SU-DHL-6 (cell line): Measurements from ENCODE around the gene EVA1C.

ENCODE experiments used
- H2AFZ ChIP-seq: fragments of 200-600 bp; sonication (generic); 2 replicates; pipeline ENCODE4 v1.6.1; 2014; ENCODE audit warnings: low read depth, mild to moderate bottlenecking, moderate library complexity, mixed read lengths, antibody characterized with exemption, low read length; ENCODE audit not compliant: severe bottlenecking
- H3F3A ChIP-seq: fragments of 200-600 bp; shearing (Covaris generic); 2 replicates; pipeline ENCODE4 v1.6.0; 2016; ENCODE audit warnings: antibody characterized with exemption, mild to moderate bottlenecking; ENCODE audit not compliant: insufficient read depth
- H3K27ac ChIP-seq: fragments of 200-600 bp; sonication (generic); 2 replicates; pipeline ENCODE4 v1.5.1; 2016; ENCODE audit warnings: low read depth, mild to moderate bottlenecking, low read length, moderate library complexity, mixed read lengths
- H3K27me3 ChIP-seq: fragments of 200-600 bp; sonication (generic), shearing (Covaris generic); 2 replicates; pipeline ENCODE4 v1.6.0; 2014; ENCODE audit warnings: mild to moderate bottlenecking, low read length
- H3K36me3 ChIP-seq: fragments of 200-600 bp; sonication (generic); 2 replicates; pipeline ENCODE4 v1.6.1; 2014; ENCODE audit warnings: mild to moderate bottlenecking, low read length, mixed read lengths
- H3K4me2 ChIP-seq: fragments of 300-600, 200-600 bp; shearing (Covaris generic), sonication (generic); 2 replicates; pipeline ENCODE4 v1.6.0; 2014; ENCODE audit warnings: low read length, low read depth, mild to moderate bottlenecking; ENCODE audit not compliant: poor library complexity, severe bottlenecking
- H3K4me3 ChIP-seq: fragments of 200-600 bp; sonication (generic); 2 replicates; pipeline ENCODE4 v1.5.1; 2014; ENCODE audit warnings: antibody characterized with exemption, low read length, mild to moderate bottlenecking, mixed read lengths; ENCODE audit not compliant: insufficient read depth, poor library complexity, severe bottlenecking
- H3K79me2 ChIP-seq: fragments of 200-600 bp; sonication (generic); 2 replicates; pipeline ENCODE4 v1.6.1; 2014; ENCODE audit warnings: mild to moderate bottlenecking, low read length, moderate library complexity; ENCODE audit not compliant: insufficient read depth
- H3K9ac ChIP-seq: fragments of 200-600 bp; sonication (generic); 2 replicates; pipeline ENCODE4 v1.7.0; 2014; ENCODE audit warnings: mild to moderate bottlenecking, low read length
- H3K9me2 ChIP-seq: fragments of 200-600 bp; sonication (generic); replicated peaks from 2 replicates; pipeline ENCODE4 v1.6.1; 2014; ENCODE audit warnings: low read length; ENCODE audit not compliant: insufficient read depth
- H3K9me3 ChIP-seq: fragments of 200-600 bp; sonication (generic); 2 replicates; pipeline ENCODE4 v1.6.1; 2014; ENCODE audit warnings: low read length, mixed read lengths; ENCODE audit not compliant: insufficient read depth
- H4K20me1 ChIP-seq: fragments of 200-600 bp; sonication (generic); 2 replicates; pipeline ENCODE4 v1.6.1; 2014; ENCODE audit warnings: low read depth, mild to moderate bottlenecking, antibody characterized with exemption, low read length, moderate library complexity, mixed read lengths
- EZH2phosphoT487 ChIP-seq: fragments of 200-600 bp; sonication (generic), shearing (Covaris generic); conservative IDR thresholded peaks from 2 replicates; pipeline ENCODE4 v1.6.1; 2018; ENCODE audit warnings: mild to moderate bottlenecking, antibody characterized with exemption, low read length, moderate library complexity, mixed read lengths
- TF ChIP-seq, protein P1 (sequence below): fragments of 200-600 bp; sonication (generic); IDR thresholded peaks from one replicate; pipeline ENCODE4 v1.5.1; 2017; ENCODE audit warnings: antibody characterized with exemption, mild to moderate bottlenecking, low read length, moderate library complexity; ENCODE audit not compliant: insufficient read depth, poor library complexity, severe bottlenecking

Gene EVA1C

DNA sequence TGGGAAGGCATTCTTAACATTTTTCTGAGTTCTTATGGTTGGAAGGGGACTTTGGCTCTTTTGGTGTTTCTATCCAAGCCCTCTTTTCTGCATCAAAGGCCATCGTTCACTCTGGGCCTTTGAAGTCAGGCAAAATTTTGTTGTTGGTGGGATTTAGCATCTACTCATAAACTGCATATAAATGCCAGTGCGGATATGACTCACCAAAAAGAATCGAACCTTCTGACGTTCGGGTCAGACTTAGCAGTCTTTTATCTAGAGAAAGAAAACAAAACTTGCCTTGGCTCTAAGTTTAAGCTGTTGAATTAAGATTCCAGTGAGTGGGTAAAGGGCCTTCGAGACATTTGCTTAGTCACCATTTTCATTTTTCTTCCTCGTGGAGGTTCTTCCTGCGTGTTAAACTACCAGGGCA, 51.4 kb downstream of the EVA1C start:
- Histone ChIP-seq H3K9me2 (no peaks in the 10 kb centered on the region), H3K36me3 (no peaks in the 10 kb centered on the region), H2AFZ (no peak overlapping the region), H3K27me3 (no peaks in the 10 kb centered on the region), H3K9ac (no peak overlapping the region), H3K27ac (no peak overlapping the region), H3F3A (no peaks in the 10 kb centered on the region), H3K4me3 (no peak overlapping the region), H3K4me2 (no peak overlapping the region), H4K20me1 (no peaks in the 10 kb centered on the region), H3K79me2 (no peaks in the 10 kb centered on the region), H3K9me3 (no peaks in the 10 kb centered on the region)
- TF ChIP-seq, protein P1, sequence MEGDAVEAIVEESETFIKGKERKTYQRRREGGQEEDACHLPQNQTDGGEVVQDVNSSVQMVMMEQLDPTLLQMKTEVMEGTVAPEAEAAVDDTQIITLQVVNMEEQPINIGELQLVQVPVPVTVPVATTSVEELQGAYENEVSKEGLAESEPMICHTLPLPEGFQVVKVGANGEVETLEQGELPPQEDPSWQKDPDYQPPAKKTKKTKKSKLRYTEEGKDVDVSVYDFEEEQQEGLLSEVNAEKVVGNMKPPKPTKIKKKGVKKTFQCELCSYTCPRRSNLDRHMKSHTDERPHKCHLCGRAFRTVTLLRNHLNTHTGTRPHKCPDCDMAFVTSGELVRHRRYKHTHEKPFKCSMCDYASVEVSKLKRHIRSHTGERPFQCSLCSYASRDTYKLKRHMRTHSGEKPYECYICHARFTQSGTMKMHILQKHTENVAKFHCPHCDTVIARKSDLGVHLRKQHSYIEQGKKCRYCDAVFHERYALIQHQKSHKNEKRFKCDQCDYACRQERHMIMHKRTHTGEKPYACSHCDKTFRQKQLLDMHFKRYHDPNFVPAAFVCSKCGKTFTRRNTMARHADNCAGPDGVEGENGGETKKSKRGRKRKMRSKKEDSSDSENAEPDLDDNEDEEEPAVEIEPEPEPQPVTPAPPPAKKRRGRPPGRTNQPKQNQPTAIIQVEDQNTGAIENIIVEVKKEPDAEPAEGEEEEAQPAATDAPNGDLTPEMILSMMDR: no peak
- TF ChIP-seq EZH2phosphoT487: no peak

DNA sequence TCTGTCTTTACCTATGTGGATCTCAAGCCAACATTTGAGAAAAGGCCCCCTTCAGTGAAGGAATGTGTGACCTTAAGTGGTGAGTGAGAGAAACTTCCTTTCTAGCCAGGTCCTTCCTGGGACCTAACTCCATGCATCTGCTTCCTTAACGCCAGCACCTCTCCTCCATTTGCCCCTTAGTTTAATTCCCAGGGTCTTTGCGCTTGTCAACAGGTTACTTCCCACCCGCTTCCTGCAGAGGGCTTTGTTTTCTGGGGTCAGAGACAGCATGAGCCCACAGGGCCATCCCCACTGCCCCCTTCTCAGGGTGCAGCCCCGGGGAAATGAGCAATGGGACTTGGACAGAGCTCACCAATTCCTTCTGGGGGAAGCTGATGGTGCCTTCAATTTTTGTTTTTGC, 54.8 kb downstream of the EVA1C start:
- H3K4me2 ChIP-seq: no peak overlapping the region
- H3K27me3 ChIP-seq: no peaks in the 10 kb centered on the region
- H3K79me2 ChIP-seq: no peaks in the 10 kb centered on the region
- H4K20me1 ChIP-seq: no peaks in the 10 kb centered on the region
- H3K9me2 ChIP-seq: no peaks in the 10 kb centered on the region
- no peak overlapping the region for H2AFZ ChIP-seq
- no peaks in the 10 kb centered on the region for H3K36me3 ChIP-seq
- no peak overlapping the region for H3K9ac ChIP-seq
- H3K4me3 ChIP-seq: no peak overlapping the region
- TF ChIP-seq, protein P1: no peak
- TF ChIP-seq EZH2phosphoT487: no peak
- H3K27ac ChIP-seq: no peak overlapping the region
- no peaks in the 10 kb centered on the region for H3F3A ChIP-seq
- H3K9me3 ChIP-seq: no peaks in the 10 kb centered on the region

DNA sequence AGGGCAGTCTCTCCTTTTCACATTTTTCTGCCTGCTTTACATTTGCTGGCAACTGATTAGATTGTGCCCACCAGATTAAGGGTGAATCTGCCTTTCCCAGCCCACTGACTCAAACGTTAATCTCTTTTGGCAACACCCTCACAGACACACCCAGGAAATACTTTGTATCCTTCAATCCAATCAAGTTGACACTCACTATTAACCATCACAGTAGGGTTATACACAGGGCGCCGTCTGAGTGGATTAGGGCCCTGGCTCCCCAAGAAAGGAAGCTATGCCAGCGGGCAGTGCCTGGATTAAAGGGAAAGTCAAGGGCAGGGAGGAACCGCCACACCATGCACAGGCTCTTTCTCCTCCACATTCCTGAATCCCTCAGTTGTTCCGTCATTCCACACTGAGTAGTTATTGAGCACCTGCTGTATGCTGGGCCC, 56.2 kb downstream of the EVA1C start:
- Histone ChIP-seq H3K4me2 (no peak overlapping the region), H4K20me1 (no peaks in the 10 kb centered on the region), H3F3A (no peaks in the 10 kb centered on the region), H3K27me3 (no peaks in the 10 kb centered on the region), H2AFZ (no peak overlapping the region), H3K36me3 (no peaks in the 10 kb centered on the region), H3K9me2 (no peaks in the 10 kb centered on the region), H3K9me3 (no peaks in the 10 kb centered on the region), H3K79me2 (no peaks in the 10 kb centered on the region), H3K9ac (no peak overlapping the region), H3K4me3 (no peak overlapping the region), H3K27ac (no peak overlapping the region)
- TF ChIP-seq EZH2phosphoT487: no peak
- TF ChIP-seq, protein P1: no peak

DNA sequence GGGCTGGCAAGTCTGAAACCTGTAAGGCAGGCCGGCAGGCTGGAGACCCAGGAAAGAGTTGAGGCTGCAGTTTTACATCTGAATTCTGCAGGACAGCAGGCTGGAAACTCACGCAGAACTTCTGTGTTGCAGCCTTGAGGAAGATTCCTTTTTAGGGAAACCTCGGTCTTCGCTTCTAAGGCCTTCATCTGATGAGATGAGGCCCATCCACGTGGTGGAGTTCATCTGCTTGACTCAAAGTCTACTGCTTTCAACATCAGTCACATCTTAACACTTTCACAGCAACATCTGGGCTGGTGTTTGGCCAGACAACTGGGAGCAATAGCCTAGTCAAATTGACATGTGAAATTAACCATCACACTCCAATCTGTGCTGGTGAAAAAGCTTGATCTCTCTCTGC, 57.1 kb downstream of the EVA1C start:
- H3K36me3 ChIP-seq: no peaks in the 10 kb centered on the region
- no peak overlapping the region for H3K27ac ChIP-seq
- TF ChIP-seq, protein P1: no peak
- TF ChIP-seq EZH2phosphoT487: no peak
- no peaks in the 10 kb centered on the region for H3K27me3 ChIP-seq
- H2AFZ ChIP-seq: no peak overlapping the region
- H4K20me1 ChIP-seq: no peaks in the 10 kb centered on the region
- no peak overlapping the region for H3K4me3 ChIP-seq
- H3K4me2 ChIP-seq: no peak overlapping the region
- H3K9ac ChIP-seq: no peak overlapping the region
- H3K9me3 ChIP-seq: no peaks in the 10 kb centered on the region
- H3K79me2 ChIP-seq: no peaks in the 10 kb centered on the region
- H3K9me2 ChIP-seq: no peaks in the 10 kb centered on the region
- no peaks in the 10 kb centered on the region for H3F3A ChIP-seq
